Skeletal muscle satellite cell (primary cell): ENCODE results near the gene PLCB3.

Experiments used
- H3K27me3 ChIP-seq: 2 replicates; pipeline ENCODE4 v1.7.0; 2013; ENCODE audit warnings: low read length; ENCODE audit not compliant: control insufficient read depth, insufficient read depth
- H3K36me3 ChIP-seq: 2 replicates; pipeline ENCODE4 v1.7.0; 2013; ENCODE audit warnings: mild to moderate bottlenecking, control low read depth, low read length; ENCODE audit not compliant: insufficient read depth
- H3K4me1 ChIP-seq: 2 replicates; pipeline ENCODE4 v1.7.0; 2013; ENCODE audit warnings: low read length; ENCODE audit not compliant: control insufficient read depth, insufficient read depth
- H3K4me2 ChIP-seq: 2 replicates; pipeline ENCODE4 v1.7.0; 2013; ENCODE audit warnings: mild to moderate bottlenecking, low read length
- H3K4me3 ChIP-seq: 2 replicates; pipeline ENCODE4 v1.7.0; 2013; ENCODE audit warnings: low read length
- H3K9ac ChIP-seq: 2 replicates; pipeline ENCODE4 v1.7.0; 2013; ENCODE audit warnings: mild to moderate bottlenecking, low read depth, low read length, moderate library complexity
- H3K9me3 ChIP-seq: replicated peaks from 2 replicates; pipeline ENCODE4 v1.7.0; 2013; ENCODE audit warnings: mild to moderate bottlenecking, control low read depth, low read length

The PLCB3 gene

DNA sequence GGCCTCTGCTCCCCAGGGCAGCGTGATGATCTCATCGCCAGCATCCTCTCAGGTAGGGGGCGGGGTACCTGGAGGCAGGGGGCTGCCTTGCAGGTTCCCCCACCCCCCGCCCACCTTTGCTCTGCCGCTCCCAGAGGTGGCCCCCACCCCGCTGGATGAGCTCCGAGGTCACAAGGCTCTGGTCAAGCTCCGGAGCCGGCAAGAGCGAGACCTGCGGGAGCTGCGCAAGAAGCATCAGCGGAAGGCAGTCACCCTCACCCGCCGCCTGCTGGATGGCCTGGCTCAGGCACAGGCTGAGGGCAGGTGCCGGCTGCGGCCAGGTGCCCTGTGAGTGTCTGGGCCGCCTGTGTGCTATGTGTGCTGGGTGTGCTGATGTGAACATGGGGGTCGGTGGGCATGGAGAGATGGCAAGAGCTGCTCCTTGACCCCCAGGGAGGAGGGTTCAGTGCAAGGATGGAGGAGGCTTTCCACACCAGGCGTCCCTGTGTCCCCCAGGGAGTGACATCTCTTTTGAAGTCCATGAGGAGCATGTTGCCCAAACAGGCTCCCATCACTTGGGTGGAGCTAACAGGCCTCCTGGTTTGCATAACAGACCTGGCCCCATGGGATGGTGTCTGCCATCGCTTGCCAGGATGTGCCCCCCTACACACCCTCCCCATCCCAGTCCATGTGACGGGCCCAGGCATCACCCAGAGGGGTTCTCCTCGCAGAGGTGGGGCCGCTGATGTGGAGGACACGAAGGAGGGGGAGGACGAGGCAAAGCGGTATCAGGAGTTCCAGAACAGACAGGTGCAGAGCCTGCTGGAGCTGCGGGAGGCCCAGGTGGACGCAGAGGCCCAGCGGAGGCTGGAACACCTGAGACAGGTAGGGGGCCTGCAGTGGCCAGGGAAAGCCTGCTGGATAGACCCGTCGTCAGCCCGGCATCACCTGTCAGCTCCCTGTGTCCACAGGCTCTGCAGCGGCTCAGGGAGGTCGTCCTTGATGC, 14.1 kb downstream of the PLCB3 start:
- Histone ChIP-seq H3K9me3 (no peaks in the 10 kb centered on the region), H3K4me3 (no peak overlapping the region), H3K4me2 (no peak overlapping the region), H3K9ac (no peak overlapping the region), H3K27me3 (no peaks in the 10 kb centered on the region), H3K4me1 (peaks cover 21% of the 10 kb centered on the region), H3K36me3 (peaks cover 58% of the 10 kb centered on the region)

GRCh38 chr11:64266339-64266738, 15.0 kb downstream of the PLCB3 start:
- Histone ChIP-seq H3K9me3 (no peaks in the 10 kb centered on the region), H3K36me3 (peaks cover 50% of the 10 kb centered on the region), H3K4me3 (no peak overlapping the region), H3K27me3 (no peaks in the 10 kb centered on the region), H3K9ac (no peak overlapping the region), H3K4me2 (no peak overlapping the region), H3K4me1 (peaks cover 21% of the 10 kb centered on the region)

- no peak overlapping the region for H3K9ac ChIP-seq
- H3K36me3 ChIP-seq, result peaks cover 39% of the 10 kb centered on the region
- no peaks in the 10 kb centered on the region for H3K9me3 ChIP-seq
- peaks cover 29% of the 10 kb centered on the region for H3K4me1 ChIP-seq
- no peaks in the 10 kb centered on the region for H3K27me3 ChIP-seq
- no peak overlapping the region for H3K4me3 ChIP-seq
- no peak overlapping the region for H3K4me2 ChIP-seq
Measured at GRCh38 chr11:64267207-64267945, 16.0 kb downstream of the PLCB3 start.

GRCh38 chr11:64268025-64268892, 16.9 kb downstream of the PLCB3 start:
- no peaks in the 10 kb centered on the region for H3K27me3 ChIP-seq
- peaks cover 26% of the 10 kb centered on the region for H3K4me1 ChIP-seq
- peak overlapping the region; percentile 72 for H3K4me3 ChIP-seq
- peaks cover 31% of the 10 kb centered on the region for H3K36me3 ChIP-seq
- H3K9ac ChIP-seq, result peak overlapping the region; percentile 80
- H3K9me3 ChIP-seq, result no peaks in the 10 kb centered on the region
- peak overlapping the region; percentile 93 for H3K4me2 ChIP-seq

- H3K9me3 ChIP-seq, result no peaks in the 10 kb centered on the region
- H3K4me1 ChIP-seq, result peaks cover 26% of the 10 kb centered on the region
- peak overlapping the region; percentile 93 for H3K4me2 ChIP-seq
- H3K9ac ChIP-seq, result peak overlapping the region; percentile 80
- peaks cover 23% of the 10 kb centered on the region for H3K36me3 ChIP-seq
- H3K27me3 ChIP-seq, result no peaks in the 10 kb centered on the region
- peak overlapping the region; percentile 72 for H3K4me3 ChIP-seq
Measured at GRCh38 chr11:64268893-64269539, 17.7 kb downstream of the PLCB3 start.

GRCh38 chr11:64269540-64270220, 18.4 kb downstream of the PLCB3 start:
- peak overlapping the region; percentile 79 for H3K4me3 ChIP-seq
- peak overlapping the region; percentile 84 for H3K9ac ChIP-seq
- peak overlapping the region; percentile 93 for H3K4me2 ChIP-seq
- no peaks in the 10 kb centered on the region for H3K27me3 ChIP-seq
- H3K36me3 ChIP-seq, result peaks cover 16% of the 10 kb centered on the region
- no peaks in the 10 kb centered on the region for H3K9me3 ChIP-seq
- H3K4me1 ChIP-seq, result peaks cover 26% of the 10 kb centered on the region

DNA sequence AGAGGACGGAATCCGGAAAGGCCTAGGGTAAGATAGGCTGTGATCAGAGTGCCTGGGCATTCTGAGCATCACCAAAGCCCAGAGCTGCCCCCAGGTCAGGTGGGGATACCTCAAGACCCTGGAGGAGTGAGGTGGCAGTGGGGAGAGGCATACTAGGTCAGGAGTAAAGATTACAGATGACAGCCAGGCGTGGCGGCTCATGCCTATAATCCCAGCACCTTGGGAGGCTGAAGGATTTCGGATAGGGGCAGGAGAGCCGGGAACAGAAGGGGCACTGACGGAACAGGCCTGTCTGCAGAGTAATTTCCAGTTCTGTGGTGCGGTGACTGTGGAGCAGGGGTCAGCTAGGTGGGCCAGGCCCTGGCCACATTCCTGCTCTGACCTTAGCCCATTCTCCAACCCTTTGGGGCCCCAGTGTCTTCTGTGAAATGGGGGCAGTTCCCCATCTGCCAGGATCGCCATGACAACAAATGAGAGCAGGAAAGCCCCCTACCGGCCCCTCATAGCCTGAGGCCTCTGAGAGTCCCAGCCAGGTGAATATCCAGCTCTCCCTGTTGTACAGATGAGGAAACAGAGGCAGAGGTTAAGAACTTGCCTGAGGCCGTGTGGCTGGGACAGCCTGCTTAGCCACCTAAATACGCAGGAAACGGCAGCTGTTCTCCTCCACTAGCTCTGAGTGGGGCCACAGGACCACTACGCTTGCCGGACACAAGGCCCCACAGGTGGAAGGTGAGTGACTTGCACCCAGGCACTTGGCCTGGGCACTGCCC, 23.9 kb downstream of the PLCB3 start:
- Histone ChIP-seq H3K36me3 (peaks cover 9% of the 10 kb centered on the region), H3K4me3 (no peak overlapping the region), H3K4me2 (no peak overlapping the region), H3K27me3 (no peaks in the 10 kb centered on the region), H3K4me1 (peaks cover 15% of the 10 kb centered on the region), H3K9ac (no peak overlapping the region), H3K9me3 (no peaks in the 10 kb centered on the region)

- Histone ChIP-seq H3K9me3 (no peaks in the 10 kb centered on the region), H3K4me1 (peaks cover 15% of the 10 kb centered on the region), H3K9ac (no peak overlapping the region), H3K4me3 (no peak overlapping the region), H3K27me3 (no peaks in the 10 kb centered on the region), H3K4me2 (no peak overlapping the region), H3K36me3 (peaks cover 9% of the 10 kb centered on the region)
Measured at GRCh38 chr11:64275841-64276240, 24.5 kb downstream of the PLCB3 start.

DNA sequence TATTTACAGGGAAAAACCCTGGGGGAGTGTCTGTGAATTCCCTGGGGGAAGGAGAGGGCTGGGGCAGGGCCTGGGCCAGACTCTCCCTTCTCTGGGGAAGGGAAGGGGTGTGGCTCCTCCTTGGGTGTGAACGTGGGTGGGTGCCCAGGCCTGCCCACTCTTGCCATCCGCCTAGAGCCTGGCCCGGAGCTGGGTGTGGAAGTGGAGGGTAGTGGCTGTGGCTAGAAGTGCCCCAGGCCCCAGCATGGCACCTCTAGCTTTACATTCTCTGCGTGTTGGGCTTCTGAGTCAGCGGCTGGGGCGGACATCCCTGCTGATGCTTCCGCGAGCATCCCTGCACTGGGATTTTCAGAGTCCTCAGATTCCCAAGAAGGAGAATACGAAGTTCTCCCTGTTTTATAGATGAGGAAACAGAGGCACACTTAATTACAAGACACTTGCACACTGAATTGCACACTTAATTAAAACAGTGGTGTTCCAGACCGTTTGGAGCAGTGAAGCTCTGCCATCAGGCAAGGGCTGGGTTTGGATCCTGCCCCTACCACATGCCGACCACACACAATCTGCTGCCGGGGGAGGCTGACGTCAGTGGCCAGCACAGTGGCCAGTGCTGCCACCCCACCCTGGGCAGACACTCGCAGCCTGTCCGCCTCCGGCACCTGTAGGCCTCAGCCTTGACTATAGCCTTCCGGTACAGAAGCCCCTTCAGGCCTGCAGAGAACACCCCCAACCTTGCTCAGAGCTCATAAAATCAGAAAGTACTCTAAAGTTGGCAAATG, 25.5 kb downstream of the PLCB3 start:
- H3K36me3 ChIP-seq, result peaks cover 9% of the 10 kb centered on the region
- H3K4me2 ChIP-seq, result peak overlapping the region; percentile 25
- no peaks in the 10 kb centered on the region for H3K27me3 ChIP-seq
- H3K9ac ChIP-seq, result peak overlapping the region; percentile 16
- no peaks in the 10 kb centered on the region for H3K9me3 ChIP-seq
- H3K4me1 ChIP-seq, result peaks cover 12% of the 10 kb centered on the region
- no peak overlapping the region for H3K4me3 ChIP-seq
